Measurements from ENCODE around the gene DNTT. TPM values are rescaled to one million over a fixed set of nuclear protein-coding genes. Genes with fewer than 3 reads are reported as not detected.

Gene DNTT
- total and polyA plus RNA-seq, 7 donors: not detected

GRCh38 chr10:96287392-96288105 is 16.7 kb upstream of the DNTT start:
- H3K27ac ChIP-seq: peak overlapping the region in 3 of 4 donors; percentile 20 to 43 (median 23)
- H3K27me3 ChIP-seq: no peaks in the 10 kb centered on the region
- 5 to 16% methylated on average over 6 of the region's 6 CpGs for WGBS, 2 donors

DNA sequence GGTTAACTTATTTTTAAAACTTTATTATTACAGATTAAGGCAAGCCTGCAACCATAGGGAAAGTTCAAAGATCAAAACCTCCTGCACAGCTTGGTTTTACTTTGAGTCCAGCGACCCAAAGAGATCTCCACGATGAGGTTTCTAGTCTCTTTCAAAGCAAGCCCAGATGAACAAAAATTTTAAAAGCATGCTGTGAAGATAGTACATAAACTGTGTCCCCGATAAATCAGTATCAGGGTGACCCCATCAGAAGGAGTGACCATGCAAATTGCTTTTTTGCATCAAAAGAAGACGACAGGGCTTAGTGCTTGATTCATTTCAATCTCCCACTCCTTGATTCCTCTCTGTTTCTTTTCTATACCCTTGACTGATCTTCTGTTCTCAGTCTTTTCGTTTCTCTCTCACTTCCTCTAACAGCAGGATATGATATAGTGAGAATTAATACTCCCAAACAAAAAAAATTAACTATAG is 16.0 kb upstream of the DNTT start:
- Histone ChIP-seq H3K27ac (no peak overlapping the region), H3K4me1 (peaks cover 0 to 20% (median 10%) of the 10 kb centered on the region in 4 donors), H3K36me3 (no peaks in the 10 kb centered on the region), H3K9me3 (no peaks in the 10 kb centered on the region), H3K27me3 (no peaks in the 10 kb centered on the region), H3K4me3 (no peak overlapping the region)
- 7 to 19% methylated on average over 5 of the region's 5 CpGs for WGBS, 2 donors
- DNase-seq: no peak
- TF ChIP-seq POLR2A (IDR thresholded peaks at IDR 0.05): no peak
- no peak for TF ChIP-seq EP300 (IDR thresholded peaks at IDR 0.05)
- TF ChIP-seq POLR2AphosphoS5 (IDR thresholded peaks at IDR 0.05): no peak
- TF ChIP-seq, protein P1, sequence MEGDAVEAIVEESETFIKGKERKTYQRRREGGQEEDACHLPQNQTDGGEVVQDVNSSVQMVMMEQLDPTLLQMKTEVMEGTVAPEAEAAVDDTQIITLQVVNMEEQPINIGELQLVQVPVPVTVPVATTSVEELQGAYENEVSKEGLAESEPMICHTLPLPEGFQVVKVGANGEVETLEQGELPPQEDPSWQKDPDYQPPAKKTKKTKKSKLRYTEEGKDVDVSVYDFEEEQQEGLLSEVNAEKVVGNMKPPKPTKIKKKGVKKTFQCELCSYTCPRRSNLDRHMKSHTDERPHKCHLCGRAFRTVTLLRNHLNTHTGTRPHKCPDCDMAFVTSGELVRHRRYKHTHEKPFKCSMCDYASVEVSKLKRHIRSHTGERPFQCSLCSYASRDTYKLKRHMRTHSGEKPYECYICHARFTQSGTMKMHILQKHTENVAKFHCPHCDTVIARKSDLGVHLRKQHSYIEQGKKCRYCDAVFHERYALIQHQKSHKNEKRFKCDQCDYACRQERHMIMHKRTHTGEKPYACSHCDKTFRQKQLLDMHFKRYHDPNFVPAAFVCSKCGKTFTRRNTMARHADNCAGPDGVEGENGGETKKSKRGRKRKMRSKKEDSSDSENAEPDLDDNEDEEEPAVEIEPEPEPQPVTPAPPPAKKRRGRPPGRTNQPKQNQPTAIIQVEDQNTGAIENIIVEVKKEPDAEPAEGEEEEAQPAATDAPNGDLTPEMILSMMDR (IDR thresholded peaks at IDR 0.05): no peak
- intact Hi-C loops (cut with DNase I): no loop called here

More at GRCh38 chr10:96287392-96288105, 16.7 kb upstream of the DNTT start:
- H3K36me3 ChIP-seq: no peaks in the 10 kb centered on the region
- DNase-seq: no peak
- no peak overlapping the region for H3K4me3 ChIP-seq
- peaks cover 0 to 20% (median 10%) of the 10 kb centered on the region in 4 donors for H3K4me1 ChIP-seq
- H3K9me3 ChIP-seq: no peaks in the 10 kb centered on the region
- intact Hi-C loops (cut with DNase I): no loop called here
- no peak for TF ChIP-seq EP300 (IDR thresholded peaks at IDR 0.05)
- TF ChIP-seq, protein P1 (IDR thresholded peaks at IDR 0.05): no peak
- no peak for TF ChIP-seq POLR2AphosphoS5 (IDR thresholded peaks at IDR 0.05)
- no peak for TF ChIP-seq POLR2A (IDR thresholded peaks at IDR 0.05)

DNA sequence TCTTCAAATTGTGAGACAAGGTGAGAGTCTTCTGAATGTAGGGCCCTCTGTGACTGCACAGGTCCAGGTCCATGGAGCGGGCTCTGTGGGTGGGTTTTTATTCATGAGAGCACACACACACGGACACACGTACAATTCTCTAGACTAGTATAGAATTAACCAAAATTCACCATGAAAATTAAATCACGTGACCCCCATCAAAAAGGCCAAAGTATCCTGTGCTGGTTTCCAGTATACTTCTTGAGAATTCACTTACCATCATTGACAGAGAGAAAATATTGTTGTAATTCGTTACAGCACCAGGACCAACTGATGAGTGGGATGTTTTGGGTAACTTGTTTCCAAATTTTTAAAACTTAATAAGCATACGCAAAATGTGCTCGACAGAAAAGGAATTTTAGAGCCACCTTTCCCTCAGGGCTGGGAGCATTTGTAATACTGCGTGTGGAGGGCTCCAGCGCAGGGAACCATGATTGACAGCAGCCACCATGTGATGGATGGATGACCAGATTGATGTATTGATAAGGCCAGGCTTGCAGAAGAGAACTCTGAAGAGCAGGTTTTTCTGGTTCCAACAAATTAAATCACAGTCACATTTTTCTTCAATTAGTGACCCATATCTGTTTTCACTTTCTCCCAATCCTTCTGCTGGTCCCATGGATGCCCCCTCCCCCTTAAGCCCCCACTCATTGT is 14.9 kb upstream of the DNTT start:
- no peak overlapping the region for H3K27ac ChIP-seq
- no peaks in the 10 kb centered on the region for H3K9me3 ChIP-seq
- peaks cover 0 to 20% (median 10%) of the 10 kb centered on the region in 4 donors for H3K4me1 ChIP-seq
- no peak for DNase-seq
- WGBS, 2 donors: 92 to 94% methylated on average over 9 of the region's 9 CpGs
- no peaks in the 10 kb centered on the region for H3K36me3 ChIP-seq
- no peak overlapping the region for H3K4me3 ChIP-seq
- TF ChIP-seq POLR2AphosphoS5 (IDR thresholded peaks at IDR 0.05) (no peak), POLR2A (IDR thresholded peaks at IDR 0.05) (no peak)
- intact Hi-C loops (cut with DNase I): no loop called here
- H3K27me3 ChIP-seq: no peaks in the 10 kb centered on the region

- no peak for TF ChIP-seq EP300 (IDR thresholded peaks at IDR 0.05)
- TF ChIP-seq, protein P1 (IDR thresholded peaks at IDR 0.05): no peak
- TF ChIP-seq POLR2A (IDR thresholded peaks at IDR 0.05): no peak
- TF ChIP-seq POLR2AphosphoS5 (IDR thresholded peaks at IDR 0.05): no peak
- Histone ChIP-seq H3K27ac (no peak overlapping the region), H3K4me3 (no peak overlapping the region), H3K36me3 (no peaks in the 10 kb centered on the region), H3K4me1 (peaks cover 0 to 17% (median 9%) of the 10 kb centered on the region in 4 donors), H3K27me3 (no peaks in the 10 kb centered on the region), H3K9me3 (no peaks in the 10 kb centered on the region)
- intact Hi-C loops (cut with DNase I): loop anchor here (5.0 kb wide), 1 partner anchor 598 kb away; the partner anchor contains the start of gene TCTN3
- no peak for DNase-seq
- 73 to 89% methylated on average over 4 of the region's 4 CpGs for WGBS, 2 donors
Measured at GRCh38 chr10:96290368-96291133, 13.7 kb upstream of the DNTT start.

All from sigmoid colon (tissue), 7 donors.